Smooth muscle cell (in vitro differentiated cells): Measurements from ENCODE around the gene PSKH1. TPM values are rescaled to one million over a fixed set of nuclear protein-coding genes. Genes with fewer than 3 reads are reported as not detected.
A peak's percentile ranks its signal among the peaks of the same experiment; 100 is the strongest.

ENCODE experiments used
- DNase-seq: peaks from one replicate; lab custom pipeline; 2025; ENCODE audit not compliant: unreplicated experiment; lab: John Stamatoyannopoulos, UW
- H2AFZ ChIP-seq: fragments of 200-600 bp; sonication (generic); 2 replicates; pipeline ENCODE4 v1.6.0; 2016; ENCODE audit warnings: antibody characterized with exemption, low read depth, mild to moderate bottlenecking
- H3F3A ChIP-seq: fragments of 200-600 bp; sonication (generic); 2 replicates; pipeline ENCODE4 v1.6.0; 2017; ENCODE audit warnings: antibody characterized with exemption, low read depth
- H3K27ac ChIP-seq: fragments of 200-600 bp; sonication (generic); 2 replicates; pipeline ENCODE4 v1.5.1; 2016; ENCODE audit warnings: low read depth, mild to moderate bottlenecking
- H3K27me3 ChIP-seq: fragments of 200-600 bp; sonication (generic); 2 replicates; pipeline ENCODE4 v1.6.1; 2016; ENCODE audit warnings: low read depth, mild to moderate bottlenecking
- H3K36me3 ChIP-seq: fragments of 200-600 bp; sonication (generic); 2 replicates; pipeline ENCODE4 v1.5.1; 2016; ENCODE audit warnings: low read depth
- H3K4me1 ChIP-seq: fragments of 200-600 bp; sonication (generic); 2 replicates; pipeline ENCODE4 v1.5.1; 2016; ENCODE audit warnings: low read depth
- H3K4me2 ChIP-seq: fragments of 200-600 bp; sonication (generic); 2 replicates; pipeline ENCODE4 v1.6.0; 2016; ENCODE audit warnings: mild to moderate bottlenecking
- H3K4me3 ChIP-seq: fragments of 200-600 bp; sonication (generic); 2 replicates; pipeline ENCODE4 v1.5.1; 2016; ENCODE audit warnings: mild to moderate bottlenecking
- H3K79me2 ChIP-seq: fragments of 200-600 bp; sonication (generic); 2 replicates; pipeline ENCODE4 v1.6.0; 2016; ENCODE audit warnings: low read depth, mild to moderate bottlenecking
- H3K9ac ChIP-seq: fragments of 200-600 bp; sonication (generic); 2 replicates; pipeline ENCODE4 v1.6.0; 2016; ENCODE audit warnings: low read depth
- H3K9me3 ChIP-seq: fragments of 200-600 bp; sonication (generic); replicated peaks from 2 replicates; pipeline ENCODE4 v1.5.1; 2016; ENCODE audit warnings: low read depth
- H4K20me1 ChIP-seq: fragments of 200-600 bp; sonication (generic); 2 replicates; pipeline ENCODE4 v1.6.0; 2016; ENCODE audit warnings: low read depth
- CTCF ChIP-seq: fragments of 200-600 bp; sonication (generic); IDR thresholded peaks from 2 replicates; pipeline ENCODE4 v1.5.1; 2017; ENCODE audit warnings: borderline replicate concordance, mild to moderate bottlenecking, antibody characterized with exemption; ENCODE audit not compliant: insufficient read depth, poor library complexity, severe bottlenecking
- WGBS: methylation state at CpG from one replicate; pipeline ENCODE4 v1.1.7; 2016; ENCODE audit warnings: low lambda C conversion rate; 5-methylcytosine and 5-hydroxymethylcytosine counted together
- polyA plus RNA-seq: library from polyadenylated mRNA; unstranded; fragments of >200 nt; fragmentation: Nextera tagmentation; extraction: Ambion mirVana; gene quantifications from 2 replicates; pipeline ENCODE4 v1.2.1, GENCODE V29; 2016
- total RNA-seq: library from RNA; depleted of rRNA; stranded (reverse); fragments of >200 nt; gene quantifications from 2 replicates; pipeline ENCODE4 v1.2.3, GENCODE V29; 2014

The PSKH1 gene
- total and polyA plus RNA-seq, 2 experiments from 2014 or later, result 15.3 to 36.0 TPM

GRCh38 chr16:67907397-67908180 lies 14.5 kb downstream of the PSKH1 start:
- Histone ChIP-seq H3K4me3 (no peak overlapping the region), H3K9me3 (no peaks in the 10 kb centered on the region), H3K4me1 (no peaks in the 10 kb centered on the region), H3K9ac (no peak overlapping the region), H3F3A (no peaks in the 10 kb centered on the region), H3K27me3 (no peaks in the 10 kb centered on the region), H3K36me3 (no peaks in the 10 kb centered on the region), H3K27ac (no peak overlapping the region), H3K4me2 (no peak overlapping the region), H2AFZ (no peak overlapping the region), H4K20me1 (peaks cover 74% of the 10 kb centered on the region), H3K79me2 (peaks cover 7% of the 10 kb centered on the region)
- DNase-seq, result no peak
- TF ChIP-seq CTCF, result no peak
- WGBS, result 88% methylated on average over 11 of the region's 11 CpGs

GRCh38 chr16:67909056-67909742 lies 16.1 kb downstream of the PSKH1 start:
- no peak for TF ChIP-seq CTCF

GRCh38 chr16:67910158-67910557 lies 17.1 kb downstream of the PSKH1 start:
- no peak overlapping the region for H3K4me2 ChIP-seq
- H3K4me3 ChIP-seq, result no peak overlapping the region
- H3K36me3 ChIP-seq, result no peaks in the 10 kb centered on the region

More at GRCh38 chr16:67909056-67909742, 16.1 kb downstream of the PSKH1 start:
- no peak overlapping the region for H2AFZ ChIP-seq
- no peaks in the 10 kb centered on the region for H3F3A ChIP-seq
- no peak overlapping the region for H3K9ac ChIP-seq
- no peak overlapping the region for H3K27ac ChIP-seq
- no peak overlapping the region for H3K4me2 ChIP-seq
- WGBS, result 98% methylated on average over 36 of the region's 36 CpGs
- no peaks in the 10 kb centered on the region for H3K4me1 ChIP-seq
- no peak overlapping the region for H3K4me3 ChIP-seq
- no peaks in the 10 kb centered on the region for H3K36me3 ChIP-seq
- H4K20me1 ChIP-seq, result peaks cover 73% of the 10 kb centered on the region
- H3K27me3 ChIP-seq, result no peaks in the 10 kb centered on the region
- no peak for DNase-seq
- H3K79me2 ChIP-seq, result peaks cover 3% of the 10 kb centered on the region
- no peaks in the 10 kb centered on the region for H3K9me3 ChIP-seq

More at GRCh38 chr16:67910158-67910557, 17.1 kb downstream of the PSKH1 start:
- Histone ChIP-seq H3K27me3 (no peaks in the 10 kb centered on the region), H3K4me1 (no peaks in the 10 kb centered on the region), H3K9me3 (no peaks in the 10 kb centered on the region), H3K9ac (no peak overlapping the region), H3K27ac (no peak overlapping the region), H2AFZ (no peak overlapping the region), H3K79me2 (peaks cover 11% of the 10 kb centered on the region), H4K20me1 (peaks cover 79% of the 10 kb centered on the region), H3F3A (no peaks in the 10 kb centered on the region)
- peak; percentile 6 for DNase-seq
- 58% methylated on average over 2 of the region's 2 CpGs for WGBS
- no peak for TF ChIP-seq CTCF
